Measurements from ENCODE around the gene UBP1.
A peak's percentile ranks its signal among the peaks of the same experiment; 100 is the strongest.
"Not testable (repeated sequence)": the region's sequence is repeated elsewhere in the genome, so short reads cannot be mapped to it uniquely, and the experiment has no call there.

The UBP1 gene

DNA sequence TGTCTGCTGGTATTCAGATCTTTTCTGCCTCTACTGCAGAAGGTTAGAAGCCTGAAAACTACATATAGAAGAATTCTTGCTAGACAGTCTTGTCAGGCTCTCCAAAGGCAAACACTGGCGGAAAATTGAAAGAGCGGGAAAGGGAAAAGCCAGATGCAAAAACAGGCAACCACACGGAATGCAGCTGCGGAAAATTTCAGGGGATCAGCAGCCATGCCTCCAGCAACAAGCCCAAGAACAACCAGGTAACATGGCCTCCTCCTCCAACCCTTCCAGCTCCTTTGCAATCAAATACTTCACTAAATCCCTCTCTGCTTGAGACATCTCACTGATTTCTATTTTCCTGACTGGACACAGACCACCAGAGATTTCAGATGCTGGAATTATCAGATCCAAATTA is 9.6 kb downstream of the UBP1 start:
- DNase-seq, result no peak

DNA sequence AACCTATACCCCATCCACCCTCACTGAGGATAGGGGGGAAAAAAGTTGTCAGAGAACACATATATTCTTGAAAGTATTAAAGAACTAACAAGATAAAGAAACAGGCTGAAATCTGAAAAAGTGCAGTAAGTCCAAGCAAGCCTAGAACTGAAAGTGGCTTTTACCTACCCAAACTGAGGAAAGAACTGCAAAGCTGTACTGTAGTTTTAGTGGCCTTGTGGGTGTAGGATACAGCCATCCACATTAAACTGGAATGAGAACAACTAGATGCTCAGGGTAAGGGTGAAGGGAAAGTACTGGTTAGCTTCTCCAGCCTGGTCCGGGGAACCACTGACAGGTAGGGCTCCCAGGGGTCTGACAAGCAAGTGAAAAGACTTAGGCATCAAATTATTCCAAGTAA is 10.1 kb downstream of the UBP1 start:
- DNase-seq, result no peak

DNA sequence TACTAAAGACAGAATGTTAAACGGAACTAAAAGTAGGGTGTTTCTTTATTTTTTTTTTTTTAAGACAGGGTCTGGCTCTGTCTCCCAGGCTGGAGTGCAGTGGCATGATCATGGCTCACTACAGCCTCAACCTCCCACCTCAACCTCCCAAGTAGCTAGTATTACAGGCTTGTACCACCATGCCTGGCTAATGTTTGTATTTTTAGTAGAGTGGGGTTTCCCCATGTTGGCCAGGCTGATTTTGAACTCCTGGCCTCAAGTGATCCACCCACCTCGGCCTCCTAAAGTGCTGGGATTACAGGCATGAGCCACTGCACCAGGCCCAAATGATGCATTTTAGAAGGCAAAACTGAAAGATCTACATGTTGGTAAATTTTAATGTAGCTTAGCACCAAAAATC is 10.9 kb downstream of the UBP1 start:
- not testable (repeated sequence) for DNase-seq

DNA sequence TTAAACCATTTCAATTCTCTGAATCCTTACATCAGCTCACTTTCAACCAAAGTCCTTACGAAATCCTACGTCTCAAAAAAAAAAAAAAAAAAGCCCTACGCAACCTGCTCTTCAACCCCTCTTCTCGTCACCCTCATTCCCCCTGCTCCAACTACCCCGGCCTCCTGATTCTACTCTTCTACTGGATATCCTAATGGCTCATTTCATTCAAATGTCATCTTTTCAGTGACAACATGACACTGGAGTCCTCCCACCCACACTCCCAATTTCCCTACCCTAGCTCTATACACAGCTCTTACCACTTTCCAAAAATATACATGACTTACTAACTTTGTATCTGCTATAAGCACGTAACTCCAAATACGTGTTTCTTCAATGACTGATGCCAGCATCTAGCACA is 11.5 kb downstream of the UBP1 start:
- no peak for DNase-seq

DNA sequence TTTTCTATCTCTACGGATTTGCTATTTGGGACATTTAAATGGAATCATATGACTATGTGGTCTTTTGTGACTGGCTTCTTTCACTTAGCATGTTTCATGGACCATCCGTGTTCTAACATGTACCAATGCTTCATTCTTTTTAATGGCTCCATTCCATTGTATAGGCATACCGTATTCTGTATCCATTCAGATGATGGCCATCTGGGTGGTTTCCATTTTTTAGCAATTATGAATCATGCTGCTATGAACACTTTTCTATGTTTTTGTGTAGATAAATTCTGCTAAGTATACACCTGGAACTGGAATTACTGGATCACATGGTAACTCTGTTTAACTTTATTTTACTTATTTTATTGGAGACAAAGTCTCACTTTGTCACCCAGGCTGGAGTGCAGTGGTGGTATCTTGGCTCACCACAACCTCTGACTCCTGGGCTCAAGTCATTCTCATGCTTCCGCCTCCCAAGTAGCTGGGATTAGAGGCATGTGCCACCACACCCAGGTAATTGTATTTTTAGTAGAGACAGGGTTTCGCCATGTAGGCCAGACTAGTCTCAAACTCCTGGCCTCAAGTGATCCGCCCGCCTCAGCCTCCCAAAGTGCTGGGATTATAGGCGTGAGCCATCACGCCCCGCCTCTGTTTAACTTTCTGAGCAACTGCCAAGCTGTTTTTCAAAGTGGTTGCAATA is 13.4 kb downstream of the UBP1 start:
- DNase-seq, result no peak

DNA sequence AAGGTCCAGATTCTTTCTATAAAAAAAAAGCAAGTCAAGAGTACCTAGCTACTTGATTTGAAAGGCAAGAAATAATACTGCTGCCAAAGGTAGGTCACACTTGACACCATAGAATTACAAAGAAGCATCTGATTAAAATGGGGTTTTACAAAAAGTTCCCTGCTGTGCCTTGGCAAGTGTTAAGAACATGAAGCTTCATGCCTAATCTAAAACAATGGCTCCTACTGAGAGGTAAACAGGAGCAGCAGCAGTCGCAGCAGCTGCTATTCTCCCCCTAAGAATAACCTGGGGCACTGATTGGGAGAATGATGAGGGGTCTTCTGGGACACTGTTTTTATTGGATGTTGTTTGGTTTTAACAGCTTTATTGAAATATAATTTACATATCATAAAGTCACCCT is 14.1 kb downstream of the UBP1 start:
- no peak for DNase-seq

DNA sequence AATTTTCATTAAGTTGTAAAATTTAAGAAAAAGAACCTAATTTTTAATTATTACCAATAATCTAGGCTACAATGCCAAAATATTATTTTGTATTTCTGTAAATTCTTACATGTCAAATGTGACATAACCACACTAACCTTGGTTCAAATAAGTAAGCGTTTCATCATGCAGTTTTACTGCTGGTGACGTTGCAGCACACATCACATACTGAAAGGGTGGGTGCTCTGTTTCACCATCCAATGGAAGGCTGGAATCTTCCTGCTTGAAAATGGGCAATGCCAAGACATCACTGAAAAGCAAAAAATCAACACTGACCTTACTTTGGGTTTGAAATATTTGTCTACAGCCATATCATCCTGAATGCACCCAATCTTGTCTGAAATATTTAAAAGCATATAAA is 14.8 kb downstream of the UBP1 start:
- DNase-seq, result no peak

DNA sequence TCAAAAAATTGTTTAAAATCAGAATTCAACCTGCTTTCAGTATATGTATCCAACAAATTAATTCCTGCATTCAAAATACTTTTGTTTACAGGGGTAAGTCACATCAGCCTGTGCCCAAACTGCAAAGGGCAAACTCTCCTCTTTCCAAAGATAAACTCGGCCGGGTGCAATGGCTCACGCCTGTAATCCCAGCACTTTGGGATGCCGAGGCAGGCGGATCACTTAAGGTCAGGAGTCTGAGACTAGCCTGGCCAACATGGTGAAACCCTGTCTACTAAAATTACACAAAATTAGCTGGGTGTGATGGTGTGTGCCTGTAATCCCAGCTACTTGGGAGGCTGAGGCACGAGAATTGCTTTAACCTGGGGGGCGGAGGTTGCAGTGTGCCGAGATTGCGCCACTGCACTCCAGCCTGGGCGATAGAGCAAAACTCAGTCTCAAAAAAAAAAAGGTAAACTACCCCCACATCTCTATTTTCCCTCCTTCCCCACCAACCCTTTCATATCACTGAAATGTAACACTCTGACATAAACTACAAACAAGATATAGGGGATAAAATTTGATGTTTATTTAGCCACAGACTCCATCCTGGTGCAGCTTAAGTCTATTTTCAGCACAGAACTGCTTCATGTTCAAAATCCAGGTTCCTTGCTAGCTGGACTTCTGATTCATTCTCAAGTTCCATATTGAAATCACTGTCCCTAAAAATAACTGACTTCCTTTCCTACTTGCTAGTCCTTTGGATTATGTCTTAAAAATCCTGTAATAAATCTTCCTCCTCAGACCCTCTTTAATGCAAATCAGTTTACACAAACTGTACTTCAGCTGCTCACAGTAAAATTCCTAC is 15.4 kb downstream of the UBP1 start:
- DNase-seq, result no peak

DNA sequence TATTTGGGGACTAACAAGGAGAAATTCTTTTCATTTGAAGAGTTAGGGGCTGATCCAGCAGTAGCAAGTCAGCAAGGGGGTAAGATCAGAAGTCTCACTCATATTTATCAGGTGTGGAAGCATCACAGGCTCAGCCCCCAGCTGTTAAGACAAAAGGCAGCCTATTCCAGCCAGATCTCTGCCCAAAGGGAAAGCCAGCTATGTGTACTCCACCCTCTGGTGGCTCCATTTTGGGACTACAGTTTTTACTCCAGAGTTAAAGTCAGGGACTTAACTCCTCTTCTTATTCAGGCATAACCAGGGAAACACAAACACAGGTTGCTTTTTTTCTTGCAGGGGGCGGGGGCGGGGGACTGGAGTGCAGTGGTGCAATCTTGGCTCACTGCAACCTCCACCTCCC is 19.2 kb downstream of the UBP1 start:
- DNase-seq, result no peak

DNA sequence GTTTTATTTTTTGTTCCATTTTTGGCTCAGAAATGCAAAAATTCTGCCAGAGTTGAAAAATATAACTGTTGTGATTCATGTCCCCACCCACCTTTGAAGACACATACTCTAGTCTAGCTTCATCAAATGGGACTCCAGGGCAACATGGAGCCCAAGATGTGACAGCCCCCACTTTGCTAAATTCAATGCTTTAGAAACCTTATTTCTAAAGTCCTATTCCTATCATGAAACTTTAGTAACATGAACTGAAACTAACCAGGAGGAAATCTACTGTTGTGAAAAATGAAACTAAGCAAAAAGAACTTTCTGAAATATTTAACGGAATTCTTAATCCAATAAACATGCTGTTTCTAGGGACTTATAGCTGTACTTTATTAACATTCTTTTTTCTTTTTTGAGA is 20.3 kb downstream of the UBP1 start:
- no peak for DNase-seq

DNA sequence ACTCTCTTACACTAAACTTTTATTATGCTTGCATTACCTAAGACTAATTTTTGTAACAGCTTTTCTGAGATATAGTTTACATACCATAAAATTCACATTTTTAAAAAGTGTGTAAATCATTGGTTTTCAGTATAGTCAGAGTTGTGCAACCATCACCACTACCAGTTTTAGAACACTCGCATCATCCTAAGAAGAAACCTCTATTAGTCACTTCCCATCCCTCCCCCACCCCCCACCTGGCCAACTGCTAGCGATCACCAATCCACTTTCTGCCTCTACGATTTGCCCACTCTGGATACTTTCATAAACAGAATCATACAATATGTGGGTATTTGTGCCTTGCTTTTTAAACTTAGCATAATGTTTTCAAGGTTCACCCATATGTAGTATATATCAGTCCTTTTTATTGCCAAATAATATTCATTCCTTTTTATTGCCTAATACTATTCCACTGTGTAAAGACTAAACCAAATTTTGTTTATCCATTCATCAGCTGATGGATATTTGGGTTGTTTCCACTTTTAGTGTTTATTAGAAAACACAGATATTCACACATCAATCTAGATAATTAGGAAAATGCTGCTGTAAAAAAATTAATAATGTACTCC is 23.0 kb downstream of the UBP1 start:
- DNase-seq, result peak; percentile 61

DNA sequence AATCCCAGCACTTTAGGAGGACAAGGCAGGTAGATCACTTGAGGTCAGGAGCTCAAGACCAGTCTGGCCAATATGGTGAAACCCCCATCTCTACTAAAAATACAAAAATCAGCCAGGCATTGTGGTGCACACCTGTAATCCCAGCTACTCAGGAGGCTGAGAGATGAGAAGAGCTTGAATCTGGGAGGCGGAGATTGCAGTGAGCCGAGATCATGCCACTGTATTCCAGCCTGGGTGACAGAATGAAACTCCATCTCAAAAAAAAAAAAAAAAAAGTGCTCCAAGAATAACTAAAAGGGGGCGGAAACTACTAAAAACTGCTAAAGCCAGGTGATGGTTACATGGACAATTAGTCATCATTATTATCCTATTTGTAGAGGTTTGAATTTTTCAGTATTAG is 29.4 kb downstream of the UBP1 start:
- not testable (repeated sequence) for DNase-seq

DNA sequence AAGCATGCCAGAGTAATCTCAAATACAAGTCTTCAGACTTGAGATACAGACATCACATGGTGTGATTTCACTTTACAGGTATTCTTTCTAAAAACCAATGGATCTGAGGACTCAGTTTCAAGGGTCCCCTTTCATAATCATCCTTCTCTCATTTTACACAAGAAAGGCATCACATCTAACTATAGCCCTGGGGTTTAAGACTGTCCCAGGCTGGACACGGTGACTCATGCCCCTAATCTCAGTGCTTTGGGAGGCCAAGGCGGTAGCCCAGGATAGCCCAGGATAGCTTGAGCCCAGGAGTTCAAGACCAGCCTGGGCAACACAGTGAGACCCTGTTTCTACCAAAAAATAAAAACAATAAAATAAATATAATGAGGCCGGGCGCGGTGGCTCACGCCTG is 36.4 kb downstream of the UBP1 start:
- DNase-seq, result no peak

DNA sequence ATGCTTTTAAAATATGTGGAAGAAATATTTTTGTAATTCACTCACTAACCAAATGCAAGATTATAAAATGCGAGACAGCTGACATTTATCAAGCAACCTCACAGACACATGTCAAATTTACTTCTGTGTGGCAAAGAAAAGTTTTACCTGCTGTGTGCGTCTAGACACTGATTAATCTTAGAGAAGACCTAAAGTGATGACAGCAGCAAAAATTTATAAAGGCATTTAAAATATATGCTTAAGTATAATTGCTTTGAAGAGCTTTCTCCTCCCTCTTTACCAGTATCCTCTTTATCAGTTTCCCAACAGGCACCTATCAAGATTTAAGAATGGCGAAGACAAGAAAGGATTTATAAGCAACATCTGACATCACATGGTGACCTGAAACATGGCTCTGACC is 37.3 kb downstream of the UBP1 start:
- DNase-seq, result no peak

DNA sequence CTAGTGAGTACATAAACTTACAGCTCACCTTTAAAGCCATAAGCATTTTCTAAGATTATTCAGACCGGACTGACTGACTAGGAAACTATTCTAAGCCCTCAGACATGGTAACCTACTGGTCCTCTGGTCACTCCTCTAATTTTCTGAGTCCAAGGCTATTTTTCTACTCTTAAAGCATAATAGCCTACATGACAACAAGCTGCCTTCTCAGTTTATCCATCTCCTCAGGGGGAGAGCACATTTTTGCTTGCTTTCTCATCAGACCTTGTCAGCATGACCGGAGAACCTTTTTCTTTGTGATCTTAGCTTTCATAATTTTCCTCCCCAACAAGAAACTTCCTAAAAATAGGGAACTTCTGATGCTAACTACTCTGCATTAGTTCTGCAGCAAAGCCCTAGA is 38.4 kb downstream of the UBP1 start:
- no peak for DNase-seq

DNA sequence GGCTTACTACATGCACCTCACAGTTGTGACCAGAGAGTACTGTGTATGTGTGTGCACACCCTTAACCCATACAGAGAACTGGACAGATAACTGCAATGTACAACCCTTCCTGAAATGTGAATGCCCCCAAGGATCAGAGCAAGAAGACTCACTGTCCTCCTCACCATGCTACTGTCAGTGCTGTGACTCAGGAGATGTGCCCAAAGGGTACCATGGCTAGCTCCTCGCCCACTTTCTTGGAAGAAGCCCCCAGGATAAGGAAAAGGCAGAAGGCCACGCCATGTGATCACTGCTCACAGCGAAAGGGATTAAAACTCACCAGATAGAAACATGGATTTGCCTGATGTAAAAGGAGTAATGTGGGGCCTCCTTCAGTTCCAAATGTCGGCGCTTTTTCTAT is 41.8 kb downstream of the UBP1 start:
- no peak for DNase-seq

DNA sequence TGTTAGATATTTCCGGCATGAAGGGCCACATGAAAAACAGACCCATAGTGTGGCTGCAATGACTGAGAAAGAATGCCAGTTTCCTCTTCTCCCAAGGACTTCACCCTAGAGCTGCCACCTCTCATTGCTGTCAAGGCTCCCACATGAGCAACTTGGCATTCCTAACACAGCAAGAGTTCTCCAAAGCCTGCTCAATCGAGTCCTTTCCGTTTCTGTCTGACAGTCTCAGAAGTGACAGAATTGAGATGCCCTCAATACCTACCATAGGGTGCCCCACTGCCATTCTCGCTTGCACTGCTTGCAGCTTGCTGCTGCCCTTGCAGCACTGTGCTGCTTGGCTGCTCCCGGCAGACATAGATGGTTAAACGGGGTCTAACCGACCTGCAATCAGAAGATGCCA is 44.3 kb downstream of the UBP1 start:
- no peak for DNase-seq

DNA sequence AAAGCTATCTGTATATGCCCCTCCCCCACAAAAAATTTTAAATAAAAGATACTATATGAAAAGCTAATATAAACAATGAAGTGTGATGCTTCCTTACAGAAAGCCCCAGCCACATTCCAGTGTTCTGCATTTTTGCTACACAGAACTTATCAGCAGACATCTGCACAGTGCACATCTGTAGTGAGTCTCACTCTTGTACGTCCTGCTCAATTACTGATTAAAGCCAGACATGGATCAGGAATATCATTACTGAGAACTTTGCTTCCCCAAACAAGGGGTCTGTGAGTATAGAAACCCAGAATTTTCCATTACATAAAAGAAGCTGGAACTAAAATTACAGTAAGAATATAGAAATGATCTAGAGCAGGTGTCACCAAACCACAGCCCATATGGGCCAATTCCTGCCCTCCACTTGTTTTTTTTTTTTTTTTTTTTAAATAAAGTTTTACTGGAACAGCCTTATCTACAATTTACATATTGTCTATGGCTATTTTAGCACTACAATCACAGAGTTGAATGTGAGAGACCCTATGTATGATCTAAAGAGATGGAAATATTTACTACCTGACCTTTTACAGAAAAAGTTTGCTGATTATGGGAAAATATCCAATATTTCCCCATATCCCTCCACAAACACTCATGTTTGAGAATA is 45.7 kb downstream of the UBP1 start:
- DNase-seq, result no peak

DNA sequence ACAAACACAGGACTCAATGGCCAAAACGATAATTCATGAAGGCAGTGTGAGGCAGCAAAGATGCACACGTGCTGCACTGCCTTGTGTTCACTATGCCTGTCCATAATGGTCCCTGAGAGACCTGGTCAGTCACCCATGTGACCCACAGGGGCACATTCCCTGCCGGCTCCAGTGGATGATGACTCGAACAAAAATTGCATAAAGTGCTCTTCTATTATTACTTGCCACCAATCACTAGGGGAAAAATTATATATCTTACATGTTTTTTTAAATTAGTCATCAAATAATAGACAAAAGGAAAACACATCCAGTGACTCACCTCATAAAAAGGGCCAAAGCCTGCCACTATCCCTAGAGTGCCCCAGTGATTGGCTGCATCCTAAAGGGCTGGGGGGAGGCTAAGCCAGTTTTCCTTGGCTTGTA is 47.5 kb downstream of the UBP1 start:
- DNase-seq, result no peak

DNA sequence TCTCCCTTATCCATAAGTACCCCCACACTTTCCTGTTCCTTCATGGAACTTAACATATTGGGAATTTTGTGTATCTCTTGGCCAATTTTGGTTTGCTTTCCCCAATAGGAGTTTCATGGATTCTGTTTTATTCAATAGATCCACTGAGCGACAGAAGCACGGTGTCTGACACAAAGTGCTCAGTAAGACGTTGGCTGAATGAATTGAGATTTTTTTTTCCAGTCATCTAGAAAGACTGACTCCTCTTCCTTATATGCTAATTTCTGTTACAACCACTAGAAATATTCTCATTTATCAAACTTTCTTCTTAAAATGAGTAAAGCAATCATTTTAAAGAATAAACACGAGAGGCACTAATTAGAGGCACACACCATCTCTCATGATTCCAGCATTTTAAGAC is 48.1 kb downstream of the UBP1 start:
- DNase-seq, result no peak

DNA sequence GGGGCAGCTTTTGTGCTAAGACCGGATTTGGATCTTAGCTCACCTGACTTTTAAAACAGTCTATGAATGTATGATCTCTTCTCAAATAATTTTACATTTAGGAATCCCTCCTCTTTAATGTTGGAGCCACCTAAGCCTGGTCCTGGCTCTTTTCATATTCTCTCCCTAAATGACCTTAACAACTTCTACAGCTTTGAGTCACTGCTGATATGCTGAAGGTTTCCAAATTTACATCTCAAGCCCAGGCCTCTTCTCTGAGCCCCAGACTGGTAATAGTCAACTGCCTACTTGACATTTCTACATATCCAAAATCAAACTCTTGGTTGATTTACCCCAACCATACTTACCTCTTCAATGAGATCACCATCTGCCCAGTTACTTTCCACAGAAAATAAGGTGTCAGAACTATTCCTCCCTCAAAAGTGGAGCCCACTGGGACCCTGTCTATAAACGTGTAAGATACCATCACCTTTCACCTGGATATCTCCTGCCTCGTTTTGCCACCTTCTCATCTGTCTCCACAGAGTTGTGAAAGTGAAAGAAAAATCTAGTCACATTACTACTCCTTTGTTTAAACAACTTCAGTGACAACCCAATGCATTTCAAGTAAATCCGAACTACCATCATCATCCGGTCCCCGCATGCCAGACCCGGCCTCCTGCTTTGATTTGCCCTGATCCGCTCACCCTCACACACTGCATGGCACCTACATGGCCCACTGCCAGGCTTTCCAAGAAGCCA is 48.8 kb downstream of the UBP1 start:
- no peak for DNase-seq

DNA sequence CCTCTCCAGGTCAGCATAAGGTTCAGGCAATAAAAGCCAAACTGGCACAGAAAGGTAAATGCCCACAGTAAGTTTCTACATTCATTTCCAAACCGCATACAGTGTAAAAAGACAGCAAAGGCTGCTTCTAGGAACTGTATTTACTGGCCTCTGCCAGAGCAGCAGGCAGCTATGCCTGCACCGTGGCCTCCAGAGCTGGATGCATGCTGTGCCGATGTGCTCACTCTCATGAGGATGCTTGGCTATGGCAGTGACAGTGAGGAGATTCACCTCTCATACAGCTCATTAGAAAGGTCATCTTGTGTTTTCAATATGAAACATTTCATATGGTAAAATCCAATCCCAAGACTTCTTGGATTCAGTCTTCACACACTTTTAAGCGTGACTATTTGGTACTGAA is 50.3 kb downstream of the UBP1 start:
- no peak for DNase-seq

Data from activated CD4-positive, alpha-beta T cell treated with anti-CD3 and anti-CD28 coated beads, Interleukin-2, amount 50 U/mL, for 16 hours (primary cell).